Activated CD4-positive, alpha-beta memory T cell treated with anti-CD3 and anti-CD28 coated beads for 36 hours (primary cell): Measurements from ENCODE around the gene PITPNM3. TPM values are rescaled to one million over a fixed set of nuclear protein-coding genes. Genes with fewer than 3 reads are reported as not detected.

Source experiments
- CTCF ChIA-PET: fragments of 350-600 bp; sonication (Branson Sonifier 250); formaldehyde crosslinking; loops from one replicate; lab custom pipeline; 2021; ENCODE audit warnings: antibody characterized with exemption, inconsistent platforms; lab: Charles Lee
- POLR2A ChIA-PET: fragments of 350-600 bp; sonication (Branson Sonifier 250); formaldehyde crosslinking; loops from one replicate; lab custom pipeline; 2021; ENCODE audit warnings: antibody characterized with exemption; lab: Charles Lee
- DNase-seq: peaks from one replicate; pipeline ENCODE4 v3.0.0-alpha.2; 2020
- H3K27ac Mint-ChIP-seq: one replicate; pipeline ENCODE4 v1.8.0; 2021; ENCODE audit warnings: mixed read lengths
- H3K27me3 Mint-ChIP-seq: one replicate; pipeline ENCODE4 v1.8.0; 2021; ENCODE audit warnings: mixed read lengths
- H3K36me3 Mint-ChIP-seq: one replicate; pipeline ENCODE4 v1.8.0; 2021; ENCODE audit warnings: mixed read lengths
- H3K4me1 Mint-ChIP-seq: one replicate; pipeline ENCODE4 v1.8.0; 2021; ENCODE audit warnings: low read depth, mixed read lengths
- H3K4me3 Mint-ChIP-seq: one replicate; pipeline ENCODE4 v1.8.0; 2021; ENCODE audit warnings: mild to moderate bottlenecking, mixed read lengths
- H3K9me3 Mint-ChIP-seq: one replicate; pipeline ENCODE4 v1.8.0; 2021; ENCODE audit warnings: mixed read lengths
- intact Hi-C: fragments of 100-400 bp; cut with micrococcal nuclease; formaldehyde crosslinking; loops from one replicate; pipeline ENCODE4 v1.15.1; 2023
- total RNA-seq, 2 experiments: library from RNA; stranded (reverse); gene quantifications; one replicate each; pipeline ENCODE4 v1.2.3, GENCODE V29; 2021

PITPNM3 gene
- total RNA-seq, 2 experiments from 2014 or later = 0.41 to 0.48 TPM

DNA sequence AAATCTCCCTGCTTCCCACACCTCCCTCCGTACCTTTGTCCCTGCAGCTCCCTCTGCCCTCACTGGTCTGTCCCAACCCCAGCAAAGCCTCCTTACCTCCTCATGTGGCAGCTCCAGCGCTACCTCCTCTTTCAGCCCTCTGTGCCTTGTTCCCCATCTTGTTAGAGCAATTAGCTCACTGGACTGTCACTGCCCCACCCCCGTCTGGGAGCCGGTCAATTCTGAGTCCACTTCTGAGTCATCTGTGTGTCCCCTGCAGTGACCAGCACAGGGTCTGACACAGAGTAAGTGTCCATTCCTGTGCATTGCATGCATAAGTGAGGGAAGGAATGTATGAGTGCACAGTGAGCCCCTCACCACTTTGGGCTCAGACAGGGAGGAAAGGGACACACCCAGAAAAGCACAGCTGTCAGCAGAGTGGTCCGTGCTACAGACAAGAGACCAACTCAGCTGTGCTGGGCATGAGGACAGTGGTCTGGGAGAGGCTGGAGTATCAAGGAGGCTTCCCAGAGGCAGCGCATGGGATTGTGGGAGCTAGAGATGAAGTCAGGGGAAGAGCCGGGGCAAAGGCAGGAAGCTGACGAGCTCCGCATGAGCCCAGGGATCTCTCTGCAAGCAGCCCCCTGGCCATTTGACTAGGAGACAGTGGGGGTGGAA is 45.9 kb downstream of the PITPNM3 start:
- ChIA-PET CTCF (no interaction called here), POLR2A (no interaction called here)
- no peaks in the 10 kb centered on the region for H3K9me3 Mint-ChIP-seq
- no peak overlapping the region for H3K4me3 Mint-ChIP-seq
- peaks cover 3% of the 10 kb centered on the region for H3K27me3 Mint-ChIP-seq
- H3K27ac Mint-ChIP-seq = no peak overlapping the region
- no peak for DNase-seq
- H3K36me3 Mint-ChIP-seq = no peaks in the 10 kb centered on the region
- no peaks in the 10 kb centered on the region for H3K4me1 Mint-ChIP-seq
- intact Hi-C loops = no loop called here

DNA sequence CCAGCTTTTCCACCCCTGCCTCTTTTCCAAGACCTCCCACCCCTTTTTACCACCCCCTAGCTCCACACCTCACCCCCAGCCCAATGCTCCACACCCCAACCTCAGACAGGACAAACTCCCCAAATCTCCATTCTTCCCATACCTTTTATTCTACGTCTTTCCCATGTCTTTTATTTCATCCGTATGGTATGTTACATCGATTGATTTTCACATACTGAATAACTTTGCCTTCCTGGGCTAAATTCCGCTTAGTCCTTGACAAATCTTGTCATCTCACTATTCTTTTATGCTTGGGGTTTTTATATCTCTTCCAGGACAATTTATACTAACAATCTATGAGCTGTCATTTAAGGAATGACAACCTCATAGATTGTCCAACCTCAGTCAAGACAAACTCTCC is 46.4 kb downstream of the PITPNM3 start:
- ChIA-PET CTCF (no interaction called here), POLR2A (no interaction called here)
- no peak for DNase-seq
- Mint-ChIP-seq H3K9me3 (no peaks in the 10 kb centered on the region), H3K27ac (no peak overlapping the region), H3K4me3 (no peak overlapping the region), H3K36me3 (no peaks in the 10 kb centered on the region), H3K4me1 (no peaks in the 10 kb centered on the region), H3K27me3 (peaks cover 3% of the 10 kb centered on the region)
- intact Hi-C loops = no loop called here

DNA sequence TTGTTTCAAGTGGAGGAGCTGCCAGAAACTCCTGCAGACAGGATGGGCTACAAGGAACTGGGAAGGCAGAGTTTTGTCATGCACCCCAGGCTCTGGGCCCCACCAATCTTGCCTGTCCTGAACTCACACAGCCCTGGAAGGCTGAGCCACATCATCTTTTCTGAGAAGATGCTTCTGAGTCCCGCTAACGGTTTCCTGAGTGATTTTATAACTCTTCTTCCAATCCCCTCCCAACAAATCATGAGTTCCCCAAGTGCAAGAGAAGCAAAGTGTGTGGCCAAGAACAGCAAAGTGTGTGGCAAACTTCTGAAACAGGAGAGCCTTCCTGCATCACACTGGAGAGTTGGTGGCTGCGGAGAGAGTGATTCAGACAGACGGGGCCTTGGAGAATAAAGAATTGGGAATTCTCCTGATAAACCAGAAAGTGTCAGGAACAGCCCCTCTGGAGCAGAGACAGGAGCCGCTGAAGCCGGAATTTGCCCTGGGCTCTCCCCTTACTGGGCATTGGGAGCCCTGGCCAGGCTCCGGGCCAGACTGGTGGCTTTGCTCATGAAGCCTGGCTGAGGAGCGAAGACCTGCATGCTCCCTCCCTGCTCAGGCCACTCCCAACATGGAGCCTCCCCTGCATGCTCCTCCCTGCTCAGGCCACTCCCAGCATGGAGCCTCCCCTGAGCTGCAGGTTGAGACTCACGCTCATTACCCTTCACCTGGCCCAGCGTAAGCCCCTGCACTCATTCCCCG is 47.2 kb downstream of the PITPNM3 start:
- no peaks in the 10 kb centered on the region for H3K9me3 Mint-ChIP-seq
- H3K27me3 Mint-ChIP-seq = peaks cover 3% of the 10 kb centered on the region
- no peak overlapping the region for H3K27ac Mint-ChIP-seq
- DNase-seq = no peak
- H3K4me1 Mint-ChIP-seq = no peaks in the 10 kb centered on the region
- H3K4me3 Mint-ChIP-seq = no peak overlapping the region
- POLR2A ChIA-PET = no interaction called here
- intact Hi-C loops = no loop called here
- CTCF ChIA-PET = no interaction called here
- no peaks in the 10 kb centered on the region for H3K36me3 Mint-ChIP-seq

DNA sequence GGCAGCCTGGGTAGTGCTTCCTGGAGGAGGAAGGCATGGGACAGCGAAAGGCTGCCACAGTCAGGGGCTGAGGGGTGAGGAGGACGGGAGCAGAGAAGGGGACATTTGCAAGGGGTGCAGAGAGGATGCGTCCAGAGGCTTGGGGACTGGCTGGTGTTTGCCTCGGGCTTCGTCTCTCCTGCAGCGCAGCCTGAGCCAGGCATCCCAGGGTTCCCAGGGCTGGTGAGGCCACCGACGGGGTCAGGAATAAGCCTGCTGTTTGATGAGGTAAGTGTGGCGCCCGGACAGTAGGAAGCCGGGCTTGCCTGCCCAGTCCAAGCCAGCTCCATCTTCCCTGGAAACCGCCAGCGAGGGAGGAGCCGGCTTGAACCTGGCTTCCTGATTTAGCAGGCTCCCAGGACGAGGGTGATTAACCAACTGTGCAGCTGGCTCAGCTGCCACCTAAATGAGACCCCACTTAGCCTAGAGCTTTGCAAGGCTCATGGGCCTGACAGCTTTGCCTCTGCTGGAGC is 47.8 kb downstream of the PITPNM3 start:
- H3K4me1 Mint-ChIP-seq = no peaks in the 10 kb centered on the region

DNA sequence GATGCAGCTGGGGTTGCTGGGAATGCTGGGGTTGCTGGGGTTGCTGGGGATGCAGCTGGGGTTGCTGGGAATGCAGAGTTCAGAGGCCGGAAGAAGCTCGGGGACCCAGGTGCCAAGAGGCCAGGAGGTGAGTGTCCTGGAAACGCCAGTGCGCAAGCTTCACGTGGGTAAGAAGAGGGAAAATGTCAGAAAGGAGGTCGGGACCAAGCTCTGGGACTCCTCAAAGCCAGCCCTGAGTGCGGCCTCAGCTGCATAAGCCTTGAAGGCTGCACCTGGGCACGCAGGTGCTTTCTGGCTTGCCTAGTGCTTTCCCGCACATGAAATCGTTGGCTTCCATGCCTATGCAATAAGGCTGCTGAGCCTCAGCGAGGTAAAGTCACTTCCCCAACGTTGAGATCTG is 48.3 kb downstream of the PITPNM3 start:
- intact Hi-C loops = no loop called here
- Mint-ChIP-seq H3K4me1 (no peaks in the 10 kb centered on the region), H3K9me3 (no peaks in the 10 kb centered on the region), H3K36me3 (no peaks in the 10 kb centered on the region), H3K4me3 (no peak overlapping the region), H3K27me3 (peaks cover 3% of the 10 kb centered on the region), H3K27ac (no peak overlapping the region)
- CTCF ChIA-PET = interaction anchor here (1.1 kb wide), 1 partner anchor 35 kb away, joined by 3 read pairs; no protein-coding TSS in a partner anchor
- DNase-seq = no peak
- POLR2A ChIA-PET = no interaction called here

More for the DNA sequence above, 47.8 kb downstream of the PITPNM3 start:
- DNase-seq = no peak
- Mint-ChIP-seq H3K36me3 (no peaks in the 10 kb centered on the region), H3K27ac (no peak overlapping the region), H3K27me3 (peaks cover 3% of the 10 kb centered on the region), H3K4me3 (no peak overlapping the region), H3K9me3 (no peaks in the 10 kb centered on the region)
- POLR2A ChIA-PET = no interaction called here
- CTCF ChIA-PET = interaction anchor here (1.1 kb wide), 1 partner anchor 36 kb away, joined by 3 read pairs; no protein-coding TSS in a partner anchor
- intact Hi-C loops = no loop called here

DNA sequence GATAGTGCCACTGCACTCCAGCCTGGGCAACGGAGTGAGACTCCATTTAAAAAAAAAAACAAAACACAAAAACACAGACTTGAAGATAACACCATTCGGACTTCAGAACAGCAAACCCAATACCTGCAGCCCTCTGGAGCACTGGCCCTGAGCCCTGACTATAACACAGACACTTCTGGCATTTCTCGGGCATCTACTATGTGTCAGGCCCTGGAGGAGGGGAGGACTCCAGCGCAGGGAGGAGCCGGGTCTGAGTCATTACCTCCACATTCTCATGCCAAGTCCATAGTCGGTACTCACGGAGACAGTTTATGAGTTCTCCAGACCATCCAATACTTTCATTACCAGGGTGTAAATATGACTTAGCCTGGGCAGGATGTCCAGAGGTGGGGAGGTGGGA is 48.8 kb downstream of the PITPNM3 start:
- Mint-ChIP-seq H3K27me3 (peaks cover 3% of the 10 kb centered on the region), H3K4me3 (no peak overlapping the region), H3K36me3 (no peaks in the 10 kb centered on the region), H3K9me3 (no peaks in the 10 kb centered on the region), H3K27ac (no peak overlapping the region), H3K4me1 (no peaks in the 10 kb centered on the region)
- no peak for DNase-seq
- CTCF ChIA-PET = interaction anchor here (1.1 kb wide), 1 partner anchor 35 kb away, joined by 3 read pairs; no protein-coding TSS in a partner anchor
- POLR2A ChIA-PET = no interaction called here
- intact Hi-C loops = no loop called here

DNA sequence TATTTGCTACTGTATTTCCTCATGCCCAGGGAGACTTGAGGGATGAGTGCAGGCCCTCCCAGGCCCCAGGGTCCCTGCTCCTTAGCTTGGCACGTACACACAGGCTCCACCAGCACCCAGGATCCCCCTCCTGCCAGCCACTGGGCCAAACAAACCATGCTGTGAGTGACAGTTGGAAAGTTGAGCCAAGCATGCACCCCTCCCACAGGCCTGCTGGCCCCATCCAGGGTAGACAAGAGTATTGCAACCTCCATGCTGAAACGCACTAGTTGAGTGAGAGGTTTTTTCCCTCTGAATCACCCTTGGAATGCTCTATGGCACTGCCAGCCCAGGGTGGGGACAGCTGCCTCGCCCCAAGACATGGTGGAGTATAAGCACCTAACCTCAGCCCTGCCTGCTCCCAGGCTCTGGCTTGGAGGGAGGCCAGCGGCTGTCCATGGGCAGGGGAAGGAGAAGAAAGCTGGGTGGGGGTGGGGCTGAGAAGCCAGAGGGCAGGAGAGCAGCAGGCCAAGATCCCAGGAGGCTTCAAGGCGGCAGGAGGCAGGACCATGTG is 49.6 kb downstream of the PITPNM3 start:
- no peaks in the 10 kb centered on the region for H3K36me3 Mint-ChIP-seq
- no peak overlapping the region for H3K4me3 Mint-ChIP-seq
- no peak overlapping the region for H3K27ac Mint-ChIP-seq
- no peaks in the 10 kb centered on the region for H3K9me3 Mint-ChIP-seq
- POLR2A ChIA-PET = no interaction called here
- intact Hi-C loops = no loop called here
- CTCF ChIA-PET = no interaction called here
- no peak for DNase-seq
- H3K27me3 Mint-ChIP-seq = peaks cover 3% of the 10 kb centered on the region
- no peaks in the 10 kb centered on the region for H3K4me1 Mint-ChIP-seq

DNA sequence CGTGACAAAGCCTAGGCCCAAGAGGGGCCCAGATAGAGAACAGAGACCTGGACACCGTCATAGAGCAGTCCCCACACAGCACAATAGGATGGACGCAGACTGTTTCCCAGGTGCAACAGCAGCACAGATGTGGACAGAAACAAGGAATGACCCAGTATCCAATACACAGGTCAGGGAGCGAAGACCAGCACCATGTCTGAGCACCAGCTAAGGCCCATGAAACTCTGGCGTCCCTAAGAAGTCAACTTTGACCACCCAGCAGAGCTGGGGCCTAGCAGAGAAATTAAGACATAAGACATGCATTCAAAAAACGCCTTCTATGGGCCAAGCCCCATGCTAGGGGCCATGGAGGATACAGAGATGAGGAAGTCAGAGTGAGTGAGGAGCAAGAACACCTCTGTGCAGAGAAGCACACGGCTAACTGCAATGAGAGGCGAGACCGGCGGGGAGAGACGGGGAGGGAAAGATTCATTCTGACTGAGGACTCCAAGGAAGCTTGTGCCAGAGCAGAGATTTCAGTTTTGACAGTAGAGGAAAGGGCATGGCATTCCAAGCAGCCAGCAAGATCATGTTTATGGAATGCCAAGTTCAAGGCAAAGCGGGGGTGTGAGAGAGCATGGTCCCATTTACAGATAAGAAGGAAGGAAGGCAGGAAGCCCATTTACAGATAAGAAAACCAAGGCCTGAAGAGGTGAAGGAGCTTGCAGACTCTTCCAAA is 50.8 kb downstream of the PITPNM3 start:
- H3K36me3 Mint-ChIP-seq = no peaks in the 10 kb centered on the region
- no peak overlapping the region for H3K27ac Mint-ChIP-seq
- no peak for DNase-seq
- intact Hi-C loops = no loop called here
- no peak overlapping the region for H3K4me3 Mint-ChIP-seq
- CTCF ChIA-PET = no interaction called here
- H3K27me3 Mint-ChIP-seq = peaks cover 3% of the 10 kb centered on the region
- H3K4me1 Mint-ChIP-seq = no peaks in the 10 kb centered on the region
- POLR2A ChIA-PET = no interaction called here
- no peaks in the 10 kb centered on the region for H3K9me3 Mint-ChIP-seq

DNA sequence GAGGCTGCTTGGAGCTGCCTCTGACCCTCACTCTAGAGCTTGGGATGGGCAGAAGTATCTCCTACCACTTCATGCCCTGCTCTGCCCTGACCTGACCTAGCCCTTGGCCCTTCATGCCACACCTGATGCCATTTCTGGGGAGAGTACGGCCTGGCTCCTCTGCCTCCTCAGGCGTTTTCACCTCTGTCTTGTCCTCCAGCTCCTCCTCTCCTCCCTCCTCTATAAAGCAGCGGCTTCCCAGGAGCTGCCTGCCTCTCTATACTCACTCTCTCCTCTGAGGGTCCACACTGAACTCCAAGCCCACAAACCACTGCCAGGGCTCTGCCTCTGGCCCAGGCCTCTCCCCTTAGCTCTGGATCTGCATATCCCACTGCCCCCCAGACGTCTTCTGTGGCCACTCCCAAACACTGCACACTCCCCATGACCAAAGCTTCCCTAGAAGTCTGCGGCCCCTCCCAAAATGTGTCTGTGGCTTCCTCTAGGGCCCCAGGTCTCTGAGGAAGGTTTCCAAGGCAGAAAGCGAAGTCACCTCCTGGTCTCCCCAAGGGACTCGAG is 52.6 kb downstream of the PITPNM3 start:
- no peak overlapping the region for H3K27ac Mint-ChIP-seq
- H3K4me1 Mint-ChIP-seq = no peaks in the 10 kb centered on the region
- intact Hi-C loops = no loop called here
- POLR2A ChIA-PET = no interaction called here
- CTCF ChIA-PET = no interaction called here
- H3K9me3 Mint-ChIP-seq = no peaks in the 10 kb centered on the region
- no peaks in the 10 kb centered on the region for H3K36me3 Mint-ChIP-seq
- peaks cover 3% of the 10 kb centered on the region for H3K27me3 Mint-ChIP-seq
- no peak for DNase-seq
- H3K4me3 Mint-ChIP-seq = no peak overlapping the region

DNA sequence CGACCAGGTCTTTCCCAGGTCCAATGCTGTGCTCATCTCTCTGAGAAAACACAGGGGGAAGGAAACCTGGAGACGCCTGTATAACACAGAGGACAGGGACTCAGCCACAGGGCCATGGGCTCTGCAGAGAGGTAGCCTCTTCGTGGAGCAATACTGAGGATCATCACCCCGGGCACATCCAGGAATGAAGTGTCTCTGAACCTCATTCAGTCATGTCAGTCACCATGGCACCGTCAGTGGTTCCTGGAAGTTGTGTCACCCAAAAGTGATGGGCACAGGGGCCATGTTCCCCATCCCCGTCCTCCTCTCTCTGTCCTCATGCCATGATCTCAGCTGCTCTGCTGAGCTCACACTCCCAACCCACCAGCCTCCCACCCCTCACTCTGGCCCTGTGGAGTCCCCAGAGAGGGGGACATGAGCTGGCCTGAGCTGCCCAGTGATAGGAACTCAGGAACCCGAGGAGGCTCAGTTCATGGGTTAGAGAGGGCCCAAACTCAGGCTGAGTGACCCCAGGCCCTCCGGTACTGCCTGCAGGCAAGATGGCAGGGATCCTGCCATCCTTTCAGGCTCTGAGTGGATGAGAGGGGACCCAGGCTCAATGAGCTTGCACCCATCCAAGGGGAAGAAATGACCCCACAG is 53.4 kb downstream of the PITPNM3 start:
- ChIA-PET CTCF (interaction anchor here (0.6 kb wide), 1 partner anchor 90 kb away, joined by 5 read pairs; no protein-coding TSS in a partner anchor), POLR2A (no interaction called here)
- no peaks in the 10 kb centered on the region for H3K27me3 Mint-ChIP-seq
- H3K4me1 Mint-ChIP-seq = no peaks in the 10 kb centered on the region
- no peaks in the 10 kb centered on the region for H3K36me3 Mint-ChIP-seq
- no peak overlapping the region for H3K4me3 Mint-ChIP-seq
- no peak for DNase-seq
- intact Hi-C loops = no loop called here
- no peaks in the 10 kb centered on the region for H3K9me3 Mint-ChIP-seq
- H3K27ac Mint-ChIP-seq = no peak overlapping the region

DNA sequence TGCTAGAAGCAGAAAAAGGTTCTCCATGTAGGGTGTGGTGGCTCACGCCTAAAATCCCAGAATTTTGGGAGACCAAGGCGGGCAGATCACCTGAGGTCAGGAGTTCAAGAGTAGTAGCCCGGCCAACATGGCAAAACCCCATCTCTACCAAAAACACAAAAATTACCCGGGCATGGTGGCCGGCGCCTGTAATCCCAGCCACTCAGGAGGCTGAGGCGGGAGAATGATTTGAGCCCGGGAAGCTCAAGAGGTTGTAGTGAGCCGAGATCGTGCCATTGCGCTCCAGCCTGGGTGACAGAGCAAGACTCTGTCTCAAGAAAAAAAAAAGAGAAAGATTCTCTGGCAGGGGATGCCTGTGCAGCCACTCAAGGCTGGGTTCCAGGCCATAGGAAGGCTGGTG is 54.2 kb downstream of the PITPNM3 start:
- ChIA-PET POLR2A (no interaction called here), CTCF (interaction anchor here (0.6 kb wide), 1 partner anchor 89 kb away, joined by 5 read pairs; no protein-coding TSS in a partner anchor)
- no peaks in the 10 kb centered on the region for H3K9me3 Mint-ChIP-seq
- no peak overlapping the region for H3K4me3 Mint-ChIP-seq
- intact Hi-C loops = no loop called here
- no peak for DNase-seq
- no peaks in the 10 kb centered on the region for H3K4me1 Mint-ChIP-seq
- H3K27ac Mint-ChIP-seq = no peak overlapping the region
- H3K36me3 Mint-ChIP-seq = no peaks in the 10 kb centered on the region
- no peaks in the 10 kb centered on the region for H3K27me3 Mint-ChIP-seq
